ENCODE data around the gene HYDIN.

Gene HYDIN

GRCh38 chr16:70769131-70769530 lies 461.4 kb downstream of the HYDIN start:
- no peak for DNase-seq (ENCODE audit: low spot score)
- no peak for FAIRE-seq

- FAIRE-seq = no peak
These were observed 462.3 kb downstream of the HYDIN start for GRCh38 chr16:70768203-70768580.

GRCh38 chr16:70767377-70768202 lies 462.9 kb downstream of the HYDIN start:
- DNase-seq (ENCODE audit: low spot score) = no peak
- no peak for FAIRE-seq

More at GRCh38 chr16:70768203-70768580, 462.3 kb downstream of the HYDIN start:
- DNase-seq (ENCODE audit: low spot score) = no peak

GRCh38 chr16:70766658-70767057 lies 463.9 kb downstream of the HYDIN start:
- no peak for FAIRE-seq
- no peak for DNase-seq (ENCODE audit: low spot score)

- DNase-seq (ENCODE audit: low spot score) (no peak), FAIRE-seq (no peak)
These were observed 464.3 kb downstream of the HYDIN start for GRCh38 chr16:70766176-70766575.

- FAIRE-seq = no peak
- DNase-seq (ENCODE audit: low spot score) = no peak
These were observed 465.0 kb downstream of the HYDIN start for GRCh38 chr16:70765491-70765890.

GRCh38 chr16:70764632-70765031 lies 465.9 kb downstream of the HYDIN start:
- DNase-seq (ENCODE audit: low spot score) (no peak), FAIRE-seq (no peak)

- no peak for FAIRE-seq
These were observed 470.3 kb downstream of the HYDIN start for GRCh38 chr16:70760221-70760620.

GRCh38 chr16:70759666-70760065 lies 470.9 kb downstream of the HYDIN start:
- DNase-seq (ENCODE audit: low spot score) = no peak

More at GRCh38 chr16:70760221-70760620, 470.3 kb downstream of the HYDIN start:
- DNase-seq (ENCODE audit: low spot score) = no peak

GRCh38 chr16:70758786-70759185 lies 471.7 kb downstream of the HYDIN start:
- no peak for FAIRE-seq

More at GRCh38 chr16:70759666-70760065, 470.9 kb downstream of the HYDIN start:
- FAIRE-seq = no peak

More at GRCh38 chr16:70758786-70759185, 471.7 kb downstream of the HYDIN start:
- DNase-seq (ENCODE audit: low spot score) = no peak
